Measurements from ENCODE around the gene CALU.

Gene CALU

DNA sequence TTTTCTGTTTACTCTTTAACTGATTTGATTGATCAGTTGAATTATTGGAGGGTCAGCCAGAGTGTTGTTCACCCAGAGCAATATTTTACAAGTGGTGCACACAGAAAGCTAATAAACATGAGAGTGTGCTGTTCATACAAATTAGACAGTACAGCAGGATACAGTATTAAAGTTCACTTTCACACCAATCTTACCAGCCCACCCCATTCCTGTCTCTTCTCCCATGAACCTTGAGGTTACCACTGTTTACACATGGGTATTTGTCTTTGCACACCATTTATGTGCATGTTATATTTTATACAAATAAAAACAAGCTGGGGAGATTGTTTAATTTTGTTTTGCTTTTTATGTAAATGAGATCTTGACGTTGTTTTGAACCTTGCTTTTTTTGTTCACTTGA is 6.5 kb downstream of the CALU start:
- DNase-seq (ENCODE audit: low read depth in 1 of 2, low spot score in 1 of 2) = no peak

DNA sequence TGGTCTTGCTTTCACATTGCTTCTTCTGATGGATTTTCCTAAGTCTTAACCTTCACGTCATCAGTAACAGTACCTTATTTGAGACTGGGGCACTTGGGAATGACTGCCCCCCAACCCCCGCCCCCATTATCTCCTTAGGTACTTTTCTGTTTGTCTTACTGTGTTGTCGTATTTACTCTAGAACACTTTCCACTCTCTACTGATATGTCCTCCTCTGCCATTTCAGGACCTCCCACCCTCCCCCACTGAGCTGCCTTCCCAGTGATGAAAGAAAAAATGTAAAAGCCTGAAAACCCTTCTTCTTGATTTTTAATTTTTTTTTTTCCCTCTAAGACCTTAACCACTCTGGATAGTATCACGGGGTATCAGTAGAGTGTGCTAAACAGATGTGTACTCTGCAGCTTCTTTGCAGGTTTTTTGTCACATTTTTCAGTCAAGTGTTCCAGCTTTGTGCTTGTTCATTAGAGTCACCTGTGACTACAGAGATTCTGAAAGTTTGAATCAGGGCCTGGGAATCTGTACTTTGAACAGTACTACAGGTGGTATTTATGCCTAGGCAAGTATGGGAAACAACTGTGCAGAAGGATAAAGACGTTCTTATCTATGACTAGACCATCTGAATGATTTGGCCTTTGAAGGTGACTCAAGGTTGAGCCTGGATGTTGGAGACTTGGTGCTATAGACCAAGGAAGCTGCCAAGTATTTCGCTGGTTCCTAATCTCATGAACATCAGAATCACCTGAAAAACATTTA is 8.3 kb downstream of the CALU start:
- DNase-seq (ENCODE audit: low read depth in 1 of 2, low spot score in 1 of 2) = no peak

DNA sequence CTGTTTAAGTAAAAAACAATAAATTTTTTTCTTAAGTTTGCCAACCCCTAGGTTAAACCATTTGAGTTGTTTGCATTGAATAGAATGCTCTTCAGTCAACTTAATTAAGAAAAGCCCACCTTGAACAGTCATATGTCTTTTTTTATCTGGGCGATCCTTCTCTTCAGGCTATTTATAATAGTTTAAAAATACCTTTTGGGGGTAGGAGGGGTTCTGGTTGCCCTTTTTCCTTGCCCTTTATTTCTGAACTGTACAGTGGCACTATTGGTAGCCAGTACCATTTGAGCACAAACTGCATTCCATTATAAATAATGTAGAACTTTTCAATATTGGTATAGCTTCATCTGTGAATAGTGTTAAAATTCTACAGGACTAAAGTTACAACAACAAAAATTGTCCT is 13.1 kb downstream of the CALU start:
- no peak for DNase-seq (ENCODE audit: low read depth in 1 of 2, low spot score in 1 of 2)

DNA sequence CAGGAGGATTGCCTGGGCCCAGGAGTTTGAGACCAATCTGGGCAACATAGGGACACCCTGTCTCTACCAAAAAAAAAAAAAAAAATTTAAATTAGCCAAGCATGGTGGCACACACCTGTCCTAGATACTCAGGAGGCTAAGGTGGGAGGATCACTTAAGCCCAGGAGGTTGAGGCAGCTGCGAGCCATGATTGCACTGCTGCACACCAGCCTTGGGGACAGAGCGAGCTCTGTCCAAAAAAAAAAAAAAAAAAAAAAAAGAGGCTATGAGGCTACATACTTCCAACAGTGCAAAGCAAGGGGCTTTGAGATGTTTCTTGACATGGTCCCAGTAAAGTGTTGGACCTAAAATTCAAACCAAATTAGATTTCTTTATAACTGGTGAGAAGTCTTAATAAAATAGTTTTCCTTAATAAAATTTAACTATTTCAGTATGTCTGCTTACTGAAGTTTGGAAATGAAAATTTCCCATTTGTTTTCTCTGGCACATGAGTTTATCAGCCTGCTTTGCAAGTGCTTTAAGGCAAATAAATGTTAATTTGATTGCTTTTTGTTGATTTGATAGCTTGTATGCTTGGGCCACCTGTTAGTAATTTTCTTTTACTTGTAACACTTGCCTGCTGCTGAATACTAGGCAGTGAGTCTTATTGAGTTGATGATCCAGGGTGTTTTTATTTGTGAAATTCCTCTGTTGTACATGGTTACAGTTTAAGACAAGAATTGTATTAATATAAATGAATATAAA is 16.1 kb downstream of the CALU start:
- no peak for DNase-seq (ENCODE audit: low read depth in 1 of 2, low spot score in 1 of 2)

DNA sequence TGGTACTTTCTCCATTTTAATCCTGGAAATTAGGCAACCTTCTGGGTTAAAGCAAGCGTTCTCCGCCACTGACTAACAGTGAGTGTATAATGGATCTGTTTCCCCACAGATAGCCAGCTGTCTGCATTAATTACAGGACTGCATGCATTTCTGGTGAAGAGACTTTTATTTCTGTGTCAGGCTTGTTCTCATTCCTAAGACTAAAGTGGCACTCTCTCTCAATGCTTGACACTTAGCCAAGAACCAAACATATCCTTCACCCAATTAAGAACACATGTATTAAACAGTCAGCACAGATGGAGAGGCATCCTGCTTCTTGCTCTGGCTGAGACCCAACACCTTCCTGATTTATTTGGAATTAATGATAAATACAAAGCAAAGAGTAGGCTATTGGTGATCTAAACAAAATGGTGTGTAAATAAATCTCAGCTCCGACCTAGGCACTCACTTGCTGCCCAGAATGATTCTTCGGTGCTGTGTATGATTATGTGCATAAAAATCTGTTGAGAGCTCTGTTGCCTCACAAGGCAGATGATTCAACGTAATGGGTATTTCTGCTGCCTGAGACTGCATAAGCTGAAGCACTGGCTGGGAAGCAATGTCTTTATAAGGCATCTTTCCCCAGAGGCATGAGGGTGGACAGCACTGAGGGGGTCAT is 16.8 kb downstream of the CALU start:
- no peak for DNase-seq (ENCODE audit: low read depth in 1 of 2, low spot score in 1 of 2)

DNA sequence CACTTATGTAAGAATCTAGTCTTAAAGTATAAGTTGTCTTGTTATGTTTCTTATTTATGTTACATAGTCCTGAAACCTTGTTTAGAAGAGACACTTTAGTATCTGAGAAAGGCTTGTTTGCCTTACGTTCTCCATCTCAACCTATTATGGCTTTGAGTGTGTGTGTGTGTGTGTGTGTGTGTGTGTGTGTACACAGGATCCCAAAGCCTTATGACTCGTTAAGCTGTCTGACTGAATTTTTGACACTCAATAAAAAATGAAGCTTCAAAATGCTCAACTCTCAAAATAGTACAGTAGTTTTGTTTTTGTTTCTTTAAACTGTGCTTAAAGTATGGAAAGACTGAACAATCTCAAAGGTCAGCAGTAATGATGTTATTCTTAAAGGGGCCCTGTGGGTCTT is 18.0 kb downstream of the CALU start:
- no peak for DNase-seq (ENCODE audit: low read depth in 1 of 2, low spot score in 1 of 2)

DNA sequence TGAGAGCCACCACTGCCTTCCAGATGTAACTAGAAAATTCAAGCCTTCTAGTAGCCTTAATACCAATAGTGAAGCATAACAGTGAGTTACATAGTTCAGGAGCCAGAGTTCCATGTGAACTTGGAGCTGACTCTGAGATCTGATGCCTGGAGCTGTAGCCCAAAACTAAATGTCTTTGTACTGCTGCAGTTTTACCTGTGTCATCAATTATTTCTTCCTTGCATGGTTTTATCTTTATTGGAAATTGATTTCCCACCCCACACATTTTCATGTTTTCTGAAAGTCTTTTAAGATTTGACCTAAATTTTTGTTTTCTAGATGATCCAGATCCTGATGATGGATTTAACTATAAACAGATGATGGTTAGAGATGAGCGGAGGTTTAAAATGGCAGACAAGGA is 19.4 kb downstream of the CALU start:
- DNase-seq (ENCODE audit: low read depth in 1 of 2, low spot score in 1 of 2) = no peak

DNA sequence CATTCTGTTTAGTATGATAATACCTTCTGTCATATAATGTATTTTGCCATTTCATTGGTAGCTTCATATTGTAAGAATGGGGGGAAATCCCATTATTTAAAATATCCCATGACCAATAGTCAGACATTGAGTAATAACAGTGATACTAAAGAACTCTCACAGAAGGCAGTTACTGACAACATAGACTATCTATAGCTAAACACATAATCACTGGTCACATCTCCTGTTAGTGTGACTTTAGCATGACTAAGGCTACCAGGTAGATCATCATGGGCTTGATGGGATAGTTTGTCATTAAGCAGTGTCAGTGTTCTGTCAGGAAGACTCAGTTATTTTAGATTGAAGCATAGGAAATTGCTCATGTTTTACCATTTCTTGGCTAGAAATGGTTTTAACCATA is 20.1 kb downstream of the CALU start:
- no peak for DNase-seq (ENCODE audit: low read depth in 1 of 2, low spot score in 1 of 2)

DNA sequence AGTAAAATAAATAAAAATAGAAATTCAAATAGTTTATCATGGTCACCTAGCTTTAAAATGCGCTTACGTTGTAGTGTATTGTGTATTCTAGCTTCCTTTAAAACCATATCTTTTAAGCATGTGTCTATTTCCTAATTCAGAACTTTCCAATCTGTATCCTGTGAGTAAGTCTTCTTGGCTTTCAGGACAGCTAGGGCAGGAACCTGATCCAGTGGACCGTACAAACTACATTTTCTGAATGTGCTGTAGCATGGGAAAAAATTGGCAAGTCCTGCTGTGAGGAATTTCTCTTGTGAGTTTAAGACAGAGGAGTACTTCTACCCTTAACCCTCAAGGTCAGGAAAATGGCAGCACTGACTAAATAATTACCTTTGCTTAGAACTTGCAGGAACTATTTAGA is 24.4 kb downstream of the CALU start:
- DNase-seq (ENCODE audit: low read depth in 1 of 2, low spot score in 1 of 2) = no peak

DNA sequence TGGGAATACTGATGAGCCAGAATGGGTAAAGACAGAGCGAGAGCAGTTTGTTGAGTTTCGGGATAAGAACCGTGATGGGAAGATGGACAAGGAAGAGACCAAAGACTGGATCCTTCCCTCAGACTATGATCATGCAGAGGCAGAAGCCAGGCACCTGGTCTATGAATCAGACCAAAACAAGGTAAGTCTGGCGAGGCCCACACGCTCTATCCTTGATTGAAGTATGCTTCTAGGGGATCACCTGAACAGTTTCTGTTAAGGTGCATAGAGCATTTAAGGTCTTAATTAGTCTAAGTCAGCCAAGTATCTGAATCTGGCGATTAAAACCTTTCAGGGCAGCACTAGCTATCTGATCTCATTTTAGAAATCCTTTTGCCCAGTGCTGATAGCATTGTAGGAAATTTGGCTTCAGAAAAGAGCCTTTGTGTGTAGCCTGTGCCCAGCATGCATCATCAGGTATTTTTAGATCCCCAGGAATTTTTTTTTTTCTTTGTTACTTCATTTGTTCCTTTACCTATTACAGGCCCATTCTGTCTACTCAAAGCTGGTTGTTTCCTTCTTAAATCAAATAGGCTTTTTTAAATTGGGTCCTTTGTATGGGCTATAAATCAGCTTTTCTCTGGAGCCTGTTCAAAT is 28.4 kb downstream of the CALU start:
- no peak for DNase-seq (ENCODE audit: low read depth in 1 of 2, low spot score in 1 of 2)

DNA sequence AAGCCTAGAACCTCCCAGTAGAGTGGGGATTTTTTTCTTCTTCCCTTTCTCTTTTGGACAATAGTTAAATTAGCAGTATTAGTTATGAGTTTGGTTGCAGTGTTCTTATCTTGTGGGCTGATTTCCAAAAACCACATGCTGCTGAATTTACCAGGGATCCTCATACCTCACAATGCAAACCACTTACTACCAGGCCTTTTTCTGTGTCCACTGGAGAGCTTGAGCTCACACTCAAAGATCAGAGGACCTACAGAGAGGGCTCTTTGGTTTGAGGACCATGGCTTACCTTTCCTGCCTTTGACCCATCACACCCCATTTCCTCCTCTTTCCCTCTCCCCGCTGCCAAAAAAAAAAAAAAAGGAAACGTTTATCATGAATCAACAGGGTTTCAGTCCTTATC is 31.1 kb downstream of the CALU start:
- no peak for DNase-seq (ENCODE audit: low read depth in 1 of 2, low spot score in 1 of 2)

DNA sequence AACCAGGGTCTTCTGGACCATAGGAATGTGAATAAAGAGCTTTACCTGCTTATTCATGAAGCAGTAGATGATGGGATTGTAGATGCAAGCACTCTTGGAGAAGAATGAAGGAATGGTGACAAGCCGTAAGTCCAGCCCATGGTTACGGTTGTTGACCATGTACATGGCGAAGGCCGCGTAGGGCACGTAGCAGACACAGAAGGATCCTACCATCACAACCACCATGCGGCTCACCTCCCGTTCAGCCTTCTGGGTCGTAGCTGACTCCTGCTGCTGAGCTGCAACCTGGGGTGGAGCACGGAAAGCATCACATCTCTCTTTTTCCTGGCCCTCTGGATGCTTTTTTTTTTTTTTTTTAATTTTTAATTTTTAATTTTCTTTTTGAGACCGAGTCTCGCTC is 34.4 kb downstream of the CALU start:
- no peak for DNase-seq (ENCODE audit: low read depth in 1 of 2, low spot score in 1 of 2)

DNA sequence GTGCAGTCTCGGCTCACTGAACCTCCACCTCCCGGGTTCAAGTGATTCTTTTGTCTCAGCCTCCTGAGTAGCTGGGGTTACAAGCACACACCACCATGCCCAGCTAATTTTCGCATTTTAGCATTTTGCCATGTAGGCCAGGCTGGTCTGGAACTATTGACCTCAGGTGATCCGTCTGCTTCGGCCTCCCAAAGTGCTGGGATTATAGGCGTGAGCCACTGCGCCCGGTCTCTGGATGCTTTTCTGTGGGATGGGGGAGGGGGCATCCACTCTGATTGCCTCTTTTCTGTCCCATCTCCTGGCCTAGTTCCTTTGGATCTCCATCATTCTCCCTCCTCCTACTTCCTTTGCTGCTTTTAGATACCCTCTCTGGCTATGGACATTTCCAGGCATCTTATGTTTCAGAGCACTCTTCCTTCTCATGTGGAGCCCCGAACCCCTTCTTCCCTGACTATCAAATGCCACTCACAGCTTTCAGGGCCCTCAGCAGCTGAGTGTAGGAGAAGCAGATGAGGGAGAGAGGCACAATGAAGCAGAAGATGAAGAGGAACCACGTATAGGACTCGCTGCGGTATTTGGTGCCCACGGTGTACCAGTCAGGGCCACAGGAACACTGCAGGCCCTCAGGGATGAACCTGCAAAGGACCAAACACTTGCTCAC is 35.0 kb downstream of the CALU start:
- DNase-seq (ENCODE audit: low read depth in 1 of 2, low spot score in 1 of 2) = no peak

DNA sequence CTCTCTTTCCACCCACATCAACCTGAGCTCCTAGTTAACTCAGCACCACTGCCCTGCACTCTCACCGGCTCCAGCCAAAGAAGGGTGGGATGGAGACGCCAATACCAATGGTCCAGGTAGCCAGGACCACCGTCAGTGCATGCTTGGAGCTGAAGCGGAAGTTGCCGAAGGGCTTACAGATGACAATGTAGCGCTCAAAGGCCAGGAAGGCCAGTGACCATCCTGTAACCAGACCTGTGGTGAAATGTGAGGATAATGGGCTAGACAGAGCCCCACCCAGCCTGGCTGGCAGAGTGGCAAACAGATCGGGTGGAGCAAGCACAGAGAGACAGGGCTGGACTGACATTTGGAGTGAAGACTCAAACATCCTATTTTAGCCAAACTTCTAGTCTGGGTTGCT is 35.8 kb downstream of the CALU start:
- DNase-seq (ENCODE audit: low read depth in 1 of 2, low spot score in 1 of 2) = no peak

DNA sequence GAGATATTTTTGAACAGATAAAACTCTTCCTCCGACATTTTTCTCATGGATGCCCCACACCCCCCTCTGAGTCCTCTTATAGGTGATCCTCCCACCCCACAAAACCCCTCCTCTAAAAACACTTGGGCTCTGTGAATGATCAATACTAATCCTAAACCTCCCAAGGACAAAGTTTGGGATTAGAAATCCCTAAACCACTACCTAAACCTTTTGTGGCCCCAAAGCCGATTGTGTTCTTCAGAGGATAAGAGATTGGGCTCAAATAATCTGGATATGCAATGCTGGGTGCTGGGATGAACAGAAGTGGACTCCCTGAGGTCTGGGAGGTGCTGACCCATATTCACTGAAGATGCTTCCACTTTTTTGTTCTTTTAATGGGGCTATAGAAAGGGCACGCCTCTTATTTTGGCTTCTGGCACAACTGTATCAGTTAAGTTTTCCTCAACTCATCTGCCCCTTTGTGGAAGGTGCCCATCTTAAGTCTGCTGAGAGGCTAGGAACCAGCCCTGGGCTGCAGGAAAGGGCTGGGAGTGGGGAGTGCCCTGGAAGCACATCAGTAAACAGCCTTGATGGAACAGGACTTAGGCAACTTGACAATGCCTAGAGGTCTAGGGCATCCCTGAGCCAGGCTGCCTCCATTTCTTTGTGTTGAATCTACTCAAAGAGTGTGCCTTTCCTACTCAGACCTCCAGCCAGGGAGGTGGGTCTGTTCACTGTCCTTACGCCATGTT is 36.8 kb downstream of the CALU start, which contains the start of gene OPN1SW:
Gene OPN1SW, minus strand, starts transcription at position 51 of the 731 bp plus-strand sequence. Its CDS starts 13 bp downstream, at position 38.
- DNase-seq (ENCODE audit: low read depth in 1 of 2, low spot score in 1 of 2) = no peak

DNA sequence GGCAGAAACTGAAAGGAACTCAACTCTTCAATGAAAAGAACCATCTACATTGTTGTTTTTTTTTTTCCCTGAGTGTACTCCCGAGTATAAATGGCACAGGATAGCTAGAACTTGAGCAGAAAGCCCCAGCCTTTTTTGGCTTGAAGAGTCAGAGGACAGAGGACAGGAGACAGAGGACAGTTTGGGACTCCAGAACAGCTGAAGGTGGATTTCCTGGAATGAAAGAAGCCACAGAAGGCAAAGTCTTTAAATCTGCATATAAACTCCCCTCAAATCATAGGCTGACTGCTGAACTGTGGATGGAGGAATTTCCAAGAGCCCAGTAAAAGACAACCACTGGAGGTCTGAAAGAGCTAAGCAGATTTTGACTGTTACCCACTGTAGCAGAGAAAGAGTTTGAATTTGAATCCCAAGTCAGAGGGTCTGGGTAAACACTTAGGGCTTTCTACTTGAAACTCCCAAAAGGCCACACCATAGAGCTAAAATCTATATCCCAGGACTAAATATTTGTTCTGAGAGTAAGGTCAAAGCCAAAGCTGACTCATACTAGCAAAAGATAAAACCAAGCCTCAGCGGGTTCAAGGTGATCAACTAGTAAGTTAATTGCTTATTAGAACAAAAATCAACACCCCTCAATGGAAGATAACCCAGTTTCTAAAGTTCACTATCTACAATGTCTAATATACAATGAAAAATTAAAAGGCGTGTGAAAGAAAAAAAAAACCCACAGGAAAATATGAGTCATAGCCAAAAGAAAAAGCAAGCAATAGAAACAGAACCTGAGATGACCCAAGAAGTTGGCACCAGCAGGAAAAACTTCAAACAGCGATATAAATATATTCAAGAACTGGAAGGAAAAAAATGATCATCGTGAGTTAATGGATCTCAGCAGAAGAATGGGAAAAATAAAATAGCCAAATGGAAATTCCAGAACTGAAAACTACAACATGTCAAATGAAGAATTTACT is 38.3 kb downstream of the CALU start:
- DNase-seq (ENCODE audit: low read depth in 1 of 2, low spot score in 1 of 2) = no peak

DNA sequence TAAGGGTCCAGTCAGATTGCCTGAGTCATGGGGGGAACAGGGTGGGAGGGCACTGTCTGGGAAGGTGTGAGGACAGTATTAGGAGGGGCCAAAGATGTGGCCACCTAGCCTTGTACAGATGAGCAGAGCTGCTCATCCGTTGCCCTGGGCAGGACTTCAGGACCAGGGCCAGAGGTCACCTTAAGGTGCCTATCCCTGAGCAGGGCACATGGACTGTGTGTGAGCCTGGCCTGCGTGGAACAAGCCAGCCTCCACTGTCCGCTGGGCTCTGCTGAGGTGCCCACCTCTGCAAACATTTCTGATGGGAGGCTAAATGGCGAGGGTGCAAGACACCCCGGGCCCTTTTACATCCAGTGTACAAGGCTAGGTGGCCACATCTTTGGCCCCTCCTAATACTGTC is 39.8 kb downstream of the CALU start:
- no peak for DNase-seq (ENCODE audit: low read depth in 1 of 2, low spot score in 1 of 2)

DNA sequence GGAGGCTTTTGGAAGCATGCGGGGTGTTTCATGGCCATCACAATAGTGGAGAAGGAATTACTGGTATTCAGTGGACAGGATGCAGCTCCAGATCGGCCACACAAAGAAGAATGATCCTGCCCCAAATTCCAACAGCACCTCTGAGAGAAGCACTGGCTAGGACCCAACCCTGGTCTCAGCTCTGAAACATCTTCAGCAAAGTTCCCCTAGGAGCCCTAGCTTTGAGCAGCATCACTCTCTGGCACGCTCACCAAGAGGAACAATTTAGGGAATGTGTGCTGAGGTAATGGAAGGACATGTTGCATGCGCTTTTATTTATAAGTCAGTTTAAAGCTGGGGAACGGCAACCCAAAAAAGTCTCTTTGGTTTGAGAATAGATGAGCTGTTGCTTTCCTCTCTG is 42.0 kb downstream of the CALU start:
- DNase-seq (ENCODE audit: low read depth in 1 of 2, low spot score in 1 of 2) = no peak

DNA sequence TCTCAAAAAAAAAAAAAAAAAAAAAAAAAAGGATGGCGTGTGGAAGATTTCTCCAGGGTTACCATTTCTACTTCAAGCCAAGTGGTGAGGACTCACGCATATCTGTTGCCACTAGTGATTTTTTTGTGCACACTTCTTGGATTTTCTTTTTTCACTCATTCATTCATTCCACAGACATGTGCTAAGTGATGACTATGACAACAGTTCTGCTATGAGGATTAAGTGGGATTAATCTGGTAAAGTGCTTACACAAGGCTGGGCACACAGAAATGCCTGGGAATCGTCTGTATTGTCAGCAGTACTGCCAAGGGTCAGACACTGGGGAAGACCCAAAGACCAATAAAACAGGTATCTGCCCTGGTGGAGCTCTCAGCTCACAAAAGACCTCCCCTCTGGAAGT is 42.7 kb downstream of the CALU start:
- no peak for DNase-seq (ENCODE audit: low read depth in 1 of 2, low spot score in 1 of 2)

Measured in activated T-helper 1 cell treated with anti-CD3 and anti-CD28 coated beads, Interleukin-2, amount 50 U/mL, for 16 hours (primary cell).